ENCODE measurements around the gene FOXN1.

DNA sequence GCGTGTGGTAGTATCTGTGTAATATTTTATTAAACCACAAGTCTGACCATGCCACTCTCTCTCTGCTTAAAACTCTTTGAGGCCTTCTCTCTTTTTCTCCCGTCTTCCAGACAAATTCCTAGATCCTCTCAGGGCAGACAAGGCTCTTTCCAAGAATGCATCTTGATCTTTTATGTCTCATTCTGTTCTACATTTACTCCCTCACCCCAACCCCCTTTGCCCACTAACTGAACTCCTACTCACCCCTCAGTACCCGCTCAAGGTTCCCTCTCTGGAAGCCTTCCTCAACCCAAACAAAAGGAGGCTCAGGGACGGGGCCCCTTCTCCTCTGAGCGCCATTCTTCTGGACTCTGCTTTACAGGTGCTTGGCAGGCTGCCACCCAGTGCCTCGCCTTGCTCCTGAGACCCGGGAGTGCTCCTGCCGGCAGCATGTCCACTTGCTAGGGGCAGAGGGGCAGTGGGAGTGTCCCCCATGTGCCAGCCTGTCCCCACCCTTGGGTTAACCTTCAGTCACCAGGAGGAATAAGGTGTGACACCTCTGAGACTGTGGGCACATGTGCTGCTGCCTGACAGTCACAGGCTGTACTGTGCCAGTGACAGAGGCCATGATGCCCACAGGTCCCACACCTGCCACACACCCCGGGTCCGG, 23.5 kb upstream of the FOXN1 start:
- TF ChIP-seq CTCF (conservative IDR thresholded peaks at IDR 0.05): no peak
- TF ChIP-seq ZFX (IDR thresholded peaks at IDR 0.05): no peak

All from C4-2B (cell line).